Bone marrow (tissue), 2 donors: ENCODE data around the gene CCDC107.
"Not testable (repeated sequence)": the region's sequence is repeated elsewhere in the genome, so short reads cannot be mapped to it uniquely, and the experiment has no call there.

Experiments used
- DNase-seq, 2 donors: peaks; one replicate each; lab custom pipeline; 2025; lab: John Stamatoyannopoulos, UW

The CCDC107 gene

GRCh38 chr9:35637427-35637955 lies 20.6 kb upstream of the CCDC107 start:
- DNase-seq: not testable (repeated sequence)

GRCh38 chr9:35638751-35639150 lies 19.3 kb upstream of the CCDC107 start:
- not testable (repeated sequence) for DNase-seq

GRCh38 chr9:35639225-35639624 lies 18.9 kb upstream of the CCDC107 start:
- not testable (repeated sequence) for DNase-seq

GRCh38 chr9:35639631-35640030 lies 18.5 kb upstream of the CCDC107 start:
- no peak for DNase-seq

- not testable (repeated sequence) for DNase-seq
Measured at GRCh38 chr9:35640431-35640830, 17.7 kb upstream of the CCDC107 start.

- peak in 1 of 2 donors; percentile 9 for DNase-seq
Measured at GRCh38 chr9:35641478-35641877, 16.6 kb upstream of the CCDC107 start.

GRCh38 chr9:35643046-35643445 lies 15.0 kb upstream of the CCDC107 start:
- DNase-seq: no peak

- DNase-seq: not testable (repeated sequence)
Measured at GRCh38 chr9:35645736-35646135, 12.4 kb upstream of the CCDC107 start.

- peak in 1 of 2 donors; percentile 41 for DNase-seq
Measured at GRCh38 chr9:35646153-35646532, 11.9 kb upstream of the CCDC107 start.

GRCh38 chr9:35646533-35647265 lies 11.4 kb upstream of the CCDC107 start:
- peak; percentile 73 to 78 for DNase-seq

GRCh38 chr9:35649431-35650340 lies 8.4 kb upstream of the CCDC107 start:
- DNase-seq: peak in 1 of 2 donors; percentile 56

- DNase-seq: no peak
Measured at GRCh38 chr9:35650341-35651158, 7.5 kb upstream of the CCDC107 start, which contains the start of gene SIT1. SIT1 (minus strand) TSS chr9:35650931; CDS start chr9:35650853, 78 bp downstream.

- DNase-seq: no peak
Measured at GRCh38 chr9:35651956-35652828, 5.9 kb upstream of the CCDC107 start.

GRCh38 chr9:35652829-35653209 lies 5.3 kb upstream of the CCDC107 start:
- DNase-seq: no peak

- DNase-seq: no peak
Measured at GRCh38 chr9:35653611-35654010, 4.5 kb upstream of the CCDC107 start.

GRCh38 chr9:35656348-35656747 lies 1.7 kb upstream of the CCDC107 start:
- DNase-seq: no peak

- DNase-seq: no peak
Measured at GRCh38 chr9:35656831-35657545, 1.1 kb upstream of the CCDC107 start.

GRCh38 chr9:35657546-35658136 lies 451 bp upstream of the CCDC107 start, which contains the start of gene RMRP:
RMRP (minus strand) TSS chr9:35658019.
- DNase-seq: peak; percentile 63 to 90

GRCh38 chr9:35658968-35659220 lies 802 bp downstream of the CCDC107 start:
- DNase-seq: no peak

GRCh38 chr9:35659340-35659739 lies 1.2 kb downstream of the CCDC107 start:
- DNase-seq: no peak
